ENCODE data around the gene PRPF38A. TPM values are rescaled to one million over a fixed set of nuclear protein-coding genes. Genes with fewer than 3 reads are reported as not detected.

The PRPF38A gene
- polyA plus RNA-seq, 1 donor = 44.6 TPM

DNA sequence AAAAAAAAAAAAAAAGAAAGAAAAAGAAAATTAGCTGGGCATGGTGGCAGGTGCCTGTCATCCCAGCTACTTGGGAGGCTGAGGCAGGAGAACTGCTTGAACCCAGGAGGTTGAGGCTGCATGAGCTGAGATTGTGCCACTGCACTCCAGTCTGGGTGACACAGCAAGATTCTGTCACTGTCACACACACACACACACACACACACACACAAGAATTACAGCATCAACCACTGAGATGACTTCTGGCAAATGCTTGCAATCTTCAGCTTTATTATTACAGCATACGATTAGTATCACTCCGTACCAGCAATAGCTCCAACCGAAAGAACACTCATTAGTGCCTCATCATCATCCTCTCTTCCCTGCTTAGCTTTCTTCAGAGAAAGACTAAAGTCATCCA is 4.8 kb upstream of the PRPF38A start:
- no peak for DNase-seq

DNA sequence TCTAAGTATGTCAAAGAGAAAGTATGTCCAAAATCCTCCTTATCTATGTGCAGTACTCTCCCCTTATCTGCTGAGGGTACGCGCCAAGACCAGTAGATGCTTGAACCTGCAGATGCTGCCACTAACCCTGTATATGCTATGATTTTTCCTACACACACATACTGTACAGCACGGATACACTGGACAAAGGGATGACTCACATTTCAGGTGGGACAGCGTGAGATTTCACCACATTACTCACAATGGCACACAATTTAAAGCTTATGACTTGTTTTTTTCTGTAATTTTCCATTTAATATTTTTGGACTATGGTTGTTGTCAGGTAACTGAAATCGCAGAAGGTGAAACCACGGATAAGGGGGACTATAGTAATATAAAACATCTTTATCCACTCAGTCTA is 4.3 kb upstream of the PRPF38A start:
- no peak for DNase-seq

DNA sequence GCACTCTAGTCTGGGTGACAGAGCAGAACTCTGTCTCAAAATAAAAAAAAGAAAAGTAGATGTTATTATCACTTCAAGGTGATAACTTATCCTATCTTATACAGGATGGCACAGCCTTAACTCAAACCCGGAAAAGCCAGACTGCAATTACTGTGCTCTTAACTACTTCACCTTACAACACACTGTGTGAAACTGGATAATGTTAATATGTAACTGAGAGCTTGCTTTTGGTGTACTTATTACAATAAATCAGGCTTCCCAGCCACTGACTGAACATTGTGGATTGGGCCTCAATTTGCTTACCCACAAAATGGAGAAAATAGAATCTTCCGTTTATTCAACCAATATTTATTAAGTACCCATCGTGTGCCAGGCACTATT is 1.6 kb upstream of the PRPF38A start:
- no peak for DNase-seq

DNA sequence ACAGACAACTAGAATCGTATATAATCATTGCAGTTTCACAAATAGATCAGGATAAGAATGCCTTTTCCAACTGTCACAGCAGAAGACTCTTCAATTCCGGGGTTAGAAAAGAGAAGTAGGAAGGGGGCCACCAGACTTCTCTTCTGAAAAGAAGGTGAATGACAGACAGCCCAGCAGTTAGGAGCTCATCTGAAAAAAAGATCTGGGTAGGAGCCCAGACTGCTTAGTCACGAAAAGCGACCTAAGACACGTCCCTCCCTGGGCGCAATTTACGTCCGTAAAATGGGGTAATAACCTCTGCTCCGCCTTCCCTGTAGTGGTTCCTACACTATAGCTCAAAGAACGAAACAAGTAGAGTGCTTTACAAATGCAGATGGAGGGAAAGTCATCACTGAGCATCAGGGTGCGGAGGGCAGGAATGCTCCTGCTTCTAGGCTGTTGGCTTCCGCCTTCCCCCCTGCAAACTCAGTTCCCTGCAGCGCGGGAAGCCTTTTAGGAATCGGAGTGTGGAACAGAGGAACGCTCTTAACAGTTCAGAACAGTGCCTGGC is 761 bp upstream of the PRPF38A start:
- peak; percentile 25 for DNase-seq

DNA sequence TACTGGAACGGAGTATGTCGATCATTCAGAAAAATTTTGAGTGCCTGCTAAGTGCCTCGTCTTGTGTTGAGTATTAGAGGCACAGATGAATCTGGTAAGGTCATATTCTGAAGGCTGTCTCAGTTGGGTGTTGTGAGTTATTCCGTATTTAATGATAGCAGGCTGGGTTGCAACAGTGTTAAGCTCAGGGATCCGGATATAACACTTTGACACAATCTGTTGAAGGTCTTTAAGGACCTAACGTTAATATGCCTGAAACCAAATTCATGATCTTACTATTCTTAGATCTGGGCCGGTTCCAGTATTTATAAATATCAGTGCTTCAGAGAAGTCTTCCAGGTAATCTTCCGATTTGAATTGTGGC is 555 bp downstream of the PRPF38A start:
- no peak for DNase-seq

DNA sequence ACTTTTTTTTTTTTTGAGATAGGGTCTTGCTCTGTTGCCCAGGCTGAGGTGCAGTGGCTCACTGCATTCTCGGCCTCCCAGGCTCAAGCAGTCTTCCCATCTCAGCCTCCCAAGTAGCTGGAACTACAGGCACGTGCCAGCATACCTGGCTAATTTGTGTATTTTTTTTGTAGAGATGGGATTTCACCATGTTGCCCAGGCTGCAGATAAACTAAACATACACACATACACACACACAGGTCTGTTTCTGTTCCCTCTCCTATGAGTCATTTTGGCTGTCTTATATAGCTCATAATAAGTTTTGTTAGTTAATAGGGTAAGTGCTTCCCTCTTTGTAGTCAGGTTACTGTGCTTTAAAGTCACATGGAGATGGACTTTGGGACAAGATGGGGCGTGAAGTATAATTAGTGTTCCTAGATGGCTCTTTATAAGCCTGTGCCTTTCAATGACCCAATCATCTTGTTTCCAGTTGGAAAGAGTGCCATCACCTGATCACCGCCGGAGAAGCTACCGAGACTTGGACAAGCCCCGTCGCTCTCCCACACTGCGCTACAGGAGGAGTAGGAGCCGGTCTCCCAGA is 9.1 kb downstream of the PRPF38A start:
- no peak for DNase-seq

DNA sequence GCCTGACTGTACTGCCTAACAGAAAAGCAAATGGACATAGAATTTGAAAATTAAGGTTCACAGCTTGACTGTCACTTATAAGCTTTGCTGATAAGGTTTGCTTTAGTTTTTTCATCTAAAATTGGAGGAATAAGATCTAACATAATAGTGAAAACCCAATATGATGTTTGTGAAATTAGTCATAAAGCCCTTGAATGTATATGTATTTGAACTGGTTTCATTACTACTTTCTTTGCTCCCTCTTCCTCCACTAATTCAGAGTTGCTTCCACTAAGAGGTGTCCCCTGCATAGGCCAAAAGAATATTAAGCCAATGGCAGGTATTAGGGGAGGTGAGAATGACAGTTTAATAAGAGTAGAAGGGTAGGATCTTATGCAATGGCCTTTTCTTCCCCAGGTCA is 10.5 kb downstream of the PRPF38A start:
- DNase-seq = no peak

DNA sequence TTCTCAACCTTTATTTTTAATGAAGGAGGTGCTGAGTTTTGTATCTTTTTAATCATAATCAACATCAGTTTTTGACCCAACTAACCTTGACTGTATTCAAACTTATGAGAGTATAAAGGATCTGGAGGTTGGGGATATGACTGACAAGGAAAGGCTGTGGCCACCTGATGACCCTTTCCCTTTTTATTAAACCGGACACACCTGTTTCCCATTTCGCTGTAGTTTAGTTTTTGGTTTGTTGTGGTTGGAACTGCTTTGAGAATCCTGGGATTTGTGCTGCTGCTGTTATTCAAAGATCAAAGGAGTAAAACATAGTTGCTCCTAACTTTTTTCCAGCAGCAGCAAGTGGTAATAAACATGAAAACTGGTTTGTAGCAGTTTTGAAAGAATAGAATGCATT is 12.4 kb downstream of the PRPF38A start:
- DNase-seq = no peak

DNA sequence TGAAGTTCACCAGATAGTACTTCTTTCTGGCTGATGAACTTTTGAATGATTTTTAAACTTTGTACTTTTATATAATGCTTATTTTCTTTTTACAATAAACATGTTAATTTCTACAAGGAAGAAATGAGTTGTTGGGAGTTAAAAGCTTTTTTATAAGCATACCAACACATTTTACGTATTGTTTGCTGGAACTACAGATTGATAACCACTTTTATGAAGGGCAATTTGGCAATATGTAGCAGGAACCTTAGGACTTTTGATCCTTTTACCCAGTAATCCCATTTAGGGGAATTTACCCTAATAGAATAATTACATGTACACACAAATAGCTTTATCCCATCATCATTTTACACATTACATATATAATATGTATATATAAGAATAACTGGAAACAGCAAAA is 16.3 kb downstream of the PRPF38A start:
- DNase-seq = no peak

DNA sequence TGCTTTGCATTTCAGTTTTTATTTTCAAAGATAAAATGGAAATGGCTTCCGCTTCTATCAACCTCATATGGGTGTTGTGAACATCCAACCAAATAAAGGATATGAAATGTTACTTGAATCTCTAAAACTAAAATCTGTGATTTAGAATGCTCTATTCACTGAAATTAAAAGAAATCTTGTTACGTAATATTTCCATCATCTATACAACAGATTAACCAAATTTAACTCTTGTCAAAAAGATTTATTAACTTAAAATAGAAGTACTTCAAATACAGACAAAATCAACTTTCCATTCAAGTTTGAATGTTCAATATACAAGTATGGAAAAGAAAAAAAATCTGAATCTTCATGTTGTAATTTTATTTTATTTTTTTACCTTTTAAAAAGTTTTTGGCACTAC is 18.7 kb downstream of the PRPF38A start:
- DNase-seq = no peak

DNA sequence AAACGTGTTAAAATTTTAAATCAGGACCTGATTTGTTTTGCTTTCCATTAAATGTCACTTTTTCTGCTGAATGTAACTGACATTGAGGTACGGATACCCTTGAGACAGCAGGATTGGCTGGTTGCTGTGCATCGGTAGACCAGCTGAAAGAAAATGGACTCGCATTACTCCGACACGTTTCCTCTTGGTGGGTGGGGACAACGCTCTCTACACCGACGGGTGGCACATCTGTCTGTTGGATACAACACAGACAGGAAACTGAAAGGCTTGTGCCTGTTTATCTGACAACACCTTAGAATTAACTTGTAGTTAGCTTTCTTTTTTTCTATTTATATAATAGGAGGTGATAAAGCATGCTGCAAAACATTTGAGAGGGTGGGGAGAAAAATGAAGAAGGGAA is 19.4 kb downstream of the PRPF38A start:
- no peak for DNase-seq

DNA sequence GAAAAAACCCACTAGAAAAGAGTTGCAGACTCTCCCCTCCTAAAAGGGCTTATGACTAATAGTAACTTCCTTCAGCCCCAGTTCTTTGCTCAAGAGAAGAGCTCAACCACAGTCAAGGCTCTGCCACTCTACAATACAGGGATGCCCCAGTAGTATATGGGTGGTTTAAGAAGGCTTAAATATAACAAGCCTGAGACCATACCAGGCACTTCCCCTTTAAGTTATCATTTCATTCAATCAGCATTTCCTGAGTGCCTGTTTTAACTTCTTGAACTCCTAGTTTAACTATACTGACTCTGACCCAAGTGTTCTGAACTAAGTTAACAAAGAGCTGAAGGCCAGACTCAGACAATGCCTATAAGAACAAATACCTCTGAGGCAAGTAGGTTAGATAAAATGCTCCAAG is 19.8 kb downstream of the PRPF38A start:
- DNase-seq = no peak

DNA sequence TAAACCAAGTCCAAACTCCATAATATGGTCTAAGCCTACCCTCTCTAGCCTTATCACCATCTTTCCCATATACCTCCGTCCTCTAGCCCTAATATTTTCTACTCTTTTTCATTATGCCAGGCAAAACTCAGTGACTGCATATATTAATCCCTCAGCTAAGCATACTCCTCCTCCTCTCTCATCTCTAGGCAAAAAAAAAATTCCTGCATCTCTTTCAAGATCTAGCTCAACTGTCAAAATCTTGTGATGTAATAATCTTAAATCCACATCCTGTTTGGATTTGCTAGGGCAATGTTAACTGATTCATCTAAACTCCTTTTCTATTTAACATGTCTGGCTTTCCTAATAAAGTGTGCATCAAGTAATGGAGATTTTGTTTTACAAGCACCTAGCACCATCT is 20.4 kb downstream of the PRPF38A start:
- DNase-seq = no peak

DNA sequence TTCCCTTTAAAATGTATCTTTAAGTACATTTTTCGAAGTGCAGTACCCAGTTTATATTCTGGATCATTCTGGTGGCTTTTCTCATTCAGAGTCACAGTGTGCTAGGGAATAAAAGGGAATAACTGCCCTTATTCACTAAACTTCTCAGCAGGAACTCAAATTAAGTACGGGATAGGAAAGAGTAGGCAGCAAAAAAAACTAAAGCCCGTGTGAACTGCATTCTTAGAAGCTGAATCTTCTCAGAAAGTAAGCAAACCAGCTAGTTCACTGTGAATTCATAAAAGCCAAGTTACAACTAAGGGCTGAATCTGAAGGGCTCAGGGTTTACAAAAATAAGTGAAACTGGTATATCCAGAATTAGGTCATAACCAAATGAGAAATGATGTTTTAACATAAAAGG is 22.0 kb downstream of the PRPF38A start:
- DNase-seq = no peak

DNA sequence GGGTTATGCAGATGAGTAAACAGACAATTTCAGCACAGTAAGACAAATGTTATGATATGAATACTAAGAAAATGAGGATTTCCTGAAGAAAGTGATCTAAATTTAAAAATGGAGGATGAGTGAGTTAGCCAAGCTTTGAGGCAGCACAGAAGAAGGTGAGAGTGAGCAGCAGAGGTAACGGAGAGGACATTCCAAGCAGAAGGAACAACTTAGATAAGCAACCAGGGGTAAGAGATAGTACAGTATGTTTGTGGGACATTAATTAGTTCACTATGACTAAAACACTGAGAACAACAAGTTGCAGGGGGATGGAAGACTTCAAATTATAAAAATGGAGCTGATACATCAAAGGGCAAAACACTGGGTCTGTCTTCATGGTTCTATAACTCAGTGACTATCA is 22.8 kb downstream of the PRPF38A start:
- DNase-seq = no peak

DNA sequence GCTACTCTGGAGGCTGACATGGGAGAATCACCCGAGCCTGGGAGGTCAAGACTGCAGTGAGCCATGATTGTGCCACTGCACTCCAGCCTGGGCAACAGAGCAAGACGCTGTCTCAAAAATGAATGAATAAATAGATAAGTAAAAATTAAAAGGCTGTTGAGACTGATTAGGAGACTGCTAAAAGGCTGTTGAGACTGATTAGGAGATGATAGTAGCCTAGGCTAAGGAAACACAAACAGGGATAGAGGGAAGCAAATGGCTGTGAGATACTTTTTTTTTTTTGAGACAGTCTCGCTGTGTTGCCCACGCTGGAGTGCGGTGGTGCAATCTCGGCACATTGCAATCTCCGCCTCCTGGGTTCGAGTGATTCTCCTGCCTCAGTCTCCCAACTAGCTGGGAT is 28.4 kb downstream of the PRPF38A start:
- DNase-seq = no peak

DNA sequence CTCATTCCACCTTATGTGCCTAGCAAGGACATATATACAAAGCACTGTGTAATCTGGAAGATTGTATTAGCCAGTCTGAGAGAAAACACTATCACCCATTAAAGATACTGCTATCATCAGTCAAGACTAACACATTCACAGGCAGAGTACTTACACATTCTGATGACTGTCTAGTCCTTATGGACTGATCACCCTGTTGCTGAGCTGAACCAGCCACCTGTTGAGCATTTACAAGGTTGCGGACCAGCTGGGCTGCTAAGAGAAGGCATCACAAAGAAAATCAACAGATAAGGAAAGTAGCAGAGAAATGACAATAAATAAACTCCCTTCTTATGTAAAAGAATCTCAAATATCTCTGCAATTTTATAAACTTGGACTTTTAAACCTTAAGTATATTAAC is 30.8 kb downstream of the PRPF38A start:
- no peak for DNase-seq

DNA sequence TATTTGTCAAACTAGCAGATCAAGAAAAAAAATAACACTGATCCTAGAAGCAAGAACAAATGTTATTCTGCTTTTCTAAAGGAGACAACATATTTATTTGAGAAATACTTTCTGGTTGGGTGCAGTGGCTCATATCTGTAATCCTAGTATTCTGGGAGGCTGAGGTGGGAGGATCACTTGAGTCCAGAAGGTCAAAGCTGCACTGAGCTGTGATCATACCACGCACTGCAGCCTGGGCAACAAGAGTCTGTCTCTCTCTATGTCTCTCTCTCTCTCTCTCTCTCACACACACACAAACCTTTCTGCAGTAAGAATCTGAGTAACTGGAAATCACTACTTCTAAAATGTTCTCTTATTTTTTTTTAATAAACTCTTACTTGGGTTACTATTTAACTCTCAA is 31.2 kb downstream of the PRPF38A start:
- no peak for DNase-seq

DNA sequence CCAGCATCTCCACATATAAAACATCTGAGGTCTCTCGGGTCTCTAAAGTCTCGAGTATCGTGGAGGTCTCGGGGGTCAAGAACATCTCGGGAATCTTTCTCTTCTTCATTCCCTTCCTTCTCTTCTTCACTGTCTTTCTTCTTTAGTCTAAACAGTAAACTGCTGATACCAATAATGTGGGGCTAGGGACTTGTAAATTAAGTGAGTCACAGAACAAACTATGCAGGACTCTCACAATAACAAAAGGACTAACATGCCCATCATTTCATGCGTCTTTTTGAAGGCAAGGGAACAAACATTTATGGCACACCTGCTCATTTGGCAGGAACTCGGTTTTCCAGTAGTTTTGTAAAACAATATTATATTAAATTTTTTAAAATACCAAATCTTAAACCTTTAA is 32.4 kb downstream of the PRPF38A start:
- no peak for DNase-seq

DNA sequence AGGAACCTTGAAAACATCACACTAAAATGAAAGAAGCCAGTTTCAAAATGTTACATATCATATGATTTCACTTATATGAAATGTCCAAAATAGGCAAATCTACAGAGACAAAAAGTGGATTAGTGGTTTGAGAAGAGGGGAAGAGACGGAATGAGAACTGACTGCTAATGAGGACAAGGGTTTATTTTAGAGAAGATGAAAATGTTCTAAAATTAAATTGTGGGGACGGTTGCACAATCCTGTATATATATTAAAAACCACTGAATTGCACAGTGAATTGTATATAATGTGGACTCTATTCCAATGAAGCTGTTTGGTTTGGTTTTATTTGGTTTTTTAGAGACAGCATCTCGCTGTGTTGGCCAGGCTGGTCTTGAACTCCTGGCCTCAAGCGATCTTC is 35.6 kb downstream of the PRPF38A start:
- no peak for DNase-seq

DNA sequence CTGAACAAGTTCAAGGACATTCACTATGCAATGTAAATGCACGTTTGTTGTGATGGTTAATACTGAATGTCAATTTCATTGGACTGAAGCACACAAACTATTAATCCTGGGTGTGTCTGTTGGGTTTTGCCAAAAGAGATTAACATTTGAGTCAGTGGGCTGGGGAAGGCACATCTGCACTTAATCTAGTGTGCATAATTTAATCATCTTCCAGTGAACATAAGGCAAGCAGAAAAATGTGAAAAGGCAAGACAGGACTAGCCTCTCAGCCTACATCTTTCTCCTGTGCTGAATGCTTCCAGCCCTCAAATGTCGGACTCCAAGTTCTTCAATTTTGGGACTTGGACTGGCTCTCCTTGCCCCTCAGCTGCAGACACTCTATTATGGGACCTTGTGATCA is 40.1 kb downstream of the PRPF38A start:
- DNase-seq = no peak

DNA sequence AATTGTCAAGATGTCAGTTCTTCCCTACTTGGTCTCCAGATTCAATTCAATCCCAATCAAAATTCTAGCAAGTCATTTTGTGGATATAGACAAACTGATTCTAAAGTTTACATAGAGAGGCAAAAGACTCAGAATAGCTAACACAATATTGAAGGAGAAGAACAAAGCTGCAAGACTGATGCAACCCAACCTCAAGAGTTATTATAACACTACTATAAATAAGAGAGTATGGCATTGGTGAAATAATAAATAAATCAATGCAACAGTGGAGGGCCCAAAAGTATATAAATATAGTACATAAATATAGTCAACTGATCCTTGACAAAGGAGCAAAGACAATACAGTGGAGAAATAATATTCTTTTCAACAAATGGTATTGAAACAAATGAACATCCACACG is 49.7 kb downstream of the PRPF38A start:
- DNase-seq = no peak

DNA sequence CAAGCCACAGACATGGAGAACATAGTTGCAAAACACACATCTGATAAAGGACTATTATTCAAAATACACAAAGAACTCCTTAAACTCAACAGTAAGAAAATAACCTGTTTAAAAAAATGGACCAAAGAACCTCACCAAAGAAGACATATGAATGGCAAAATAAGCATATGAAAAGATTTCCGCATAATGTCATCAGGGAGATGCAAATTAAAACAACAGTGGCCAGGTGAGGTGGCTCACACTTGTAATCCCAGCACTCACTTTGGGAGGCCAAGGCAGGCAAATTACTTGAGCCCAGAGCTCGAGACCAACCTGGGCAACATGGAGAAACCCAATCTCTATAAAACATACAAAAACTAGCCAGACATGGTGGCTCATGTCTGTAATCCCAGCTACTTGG is 50.4 kb downstream of the PRPF38A start:
- DNase-seq = no peak

DNA sequence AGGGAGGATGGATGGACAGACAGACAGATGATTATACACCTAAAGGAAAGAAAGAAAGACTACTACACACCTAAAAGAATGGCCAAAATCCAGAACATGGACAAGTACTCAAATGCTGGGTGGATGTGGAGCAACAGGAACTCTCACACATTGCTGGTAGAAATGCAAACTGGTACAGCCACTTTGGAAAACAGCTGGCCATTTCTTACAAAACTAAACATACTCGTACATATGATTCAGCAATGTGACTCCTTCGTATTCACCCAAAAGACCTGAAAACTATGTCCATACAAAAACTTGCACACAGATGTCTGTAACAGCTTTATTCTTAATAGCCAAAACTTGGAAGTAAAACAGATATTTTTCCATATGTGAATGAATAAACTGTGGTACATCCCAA is 51.3 kb downstream of the PRPF38A start:
- DNase-seq = no peak

DNA sequence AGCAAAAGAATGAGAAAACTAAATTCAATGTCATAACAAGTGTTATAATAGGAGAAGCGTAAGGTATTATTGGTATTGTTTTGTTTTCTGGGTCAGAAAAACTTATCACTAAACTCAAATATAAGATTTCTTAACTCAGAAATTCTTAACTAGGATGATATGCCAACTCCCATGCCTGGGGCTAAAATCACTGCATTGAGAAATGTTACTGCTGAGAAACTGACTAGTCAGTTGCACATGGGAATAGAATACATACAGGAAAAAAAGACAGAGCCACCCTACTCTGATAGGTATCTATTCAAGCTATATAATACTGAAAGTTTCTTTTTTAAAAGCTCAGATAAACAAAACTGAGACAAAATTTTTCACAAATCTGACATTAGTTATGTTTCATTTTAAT is 56.3 kb downstream of the PRPF38A start:
- no peak for DNase-seq

DNA sequence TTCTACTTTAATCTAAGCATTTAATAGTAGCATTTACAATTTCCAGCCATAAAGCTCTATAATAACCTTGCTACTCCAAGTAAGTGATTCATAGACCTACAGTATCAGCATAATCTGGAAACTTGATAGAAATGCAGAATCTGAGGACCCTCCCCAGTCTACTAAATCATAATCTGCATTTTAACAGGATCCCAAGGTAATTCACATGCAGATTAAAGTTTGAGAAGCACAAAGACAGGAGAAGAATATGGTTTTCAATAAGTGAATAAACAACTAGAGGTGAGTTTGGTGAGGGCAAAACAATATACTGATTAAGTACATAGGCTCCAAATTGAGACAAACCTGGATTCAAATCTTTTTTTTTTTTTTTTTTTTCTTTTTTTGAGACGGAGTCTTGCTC is 57.4 kb downstream of the PRPF38A start:
- DNase-seq = no peak
